HG03108 (cell line): ENCODE results near the gene UROD.
"Not testable (repeated sequence)": the region's sequence is repeated elsewhere in the genome, so short reads cannot be mapped to it uniquely, and the experiment has no call there.

Source experiments
- ATAC-seq: cut with Tn5 transposase; IDR thresholded peaks from one replicate; pipeline ENCODE4 v1.9.1; 2021; ENCODE audit warnings: moderate library complexity; ENCODE audit not compliant: unreplicated experiment

UROD gene

DNA sequence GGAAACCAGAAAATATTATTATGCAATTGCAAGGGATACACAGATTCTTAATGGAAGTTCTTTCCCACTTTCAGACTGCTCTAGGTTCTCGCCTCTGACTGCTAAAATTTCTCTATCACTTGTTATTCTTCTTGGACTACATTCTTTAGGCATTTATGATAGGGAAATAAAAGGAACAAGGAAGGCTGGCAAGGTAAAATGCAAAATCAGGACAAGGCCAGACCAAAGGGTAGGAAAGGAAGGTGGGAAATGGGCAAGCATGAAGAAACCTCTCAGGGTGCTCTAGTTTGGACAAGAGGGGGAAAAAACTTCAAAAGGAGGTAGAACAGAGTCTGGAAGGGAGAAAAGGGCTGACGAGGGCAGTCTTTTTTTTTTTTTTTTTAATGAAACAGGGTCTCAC, 26.2 kb downstream of the UROD start:
- ATAC-seq: no peak

DNA sequence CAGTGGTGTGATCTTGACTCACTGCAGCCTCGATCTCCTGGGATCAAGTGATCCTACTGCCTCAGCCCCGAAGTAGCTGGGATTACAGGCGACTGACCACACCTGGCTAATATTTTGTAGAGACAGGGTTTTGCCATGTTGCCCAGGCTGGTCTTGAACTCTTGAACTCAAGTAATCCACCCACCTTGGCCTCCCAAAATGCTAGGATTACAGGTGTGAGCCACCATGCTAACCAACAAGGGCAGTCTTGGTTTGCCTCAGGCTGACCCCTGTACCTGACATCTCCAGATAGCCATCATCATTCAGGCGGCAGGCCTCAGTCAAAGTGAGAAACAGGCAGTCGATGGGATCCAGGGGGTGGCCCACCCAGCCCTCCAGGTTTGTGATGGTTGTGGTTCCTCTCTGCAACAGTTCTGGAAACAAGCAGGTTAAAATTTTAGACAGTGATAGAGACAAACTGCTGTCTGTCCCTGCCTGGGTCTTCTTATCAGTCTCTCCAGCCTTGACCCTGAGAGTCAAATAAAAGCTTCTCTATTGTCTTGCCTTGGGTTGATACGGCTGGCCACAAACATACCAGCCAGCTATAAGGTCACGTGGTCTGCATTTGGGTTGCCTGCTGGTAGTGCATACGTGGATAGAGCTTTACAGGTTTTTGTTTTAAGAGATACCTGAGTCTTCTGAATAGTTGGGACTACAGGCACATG, 26.8 kb downstream of the UROD start:
- ATAC-seq: no peak

DNA sequence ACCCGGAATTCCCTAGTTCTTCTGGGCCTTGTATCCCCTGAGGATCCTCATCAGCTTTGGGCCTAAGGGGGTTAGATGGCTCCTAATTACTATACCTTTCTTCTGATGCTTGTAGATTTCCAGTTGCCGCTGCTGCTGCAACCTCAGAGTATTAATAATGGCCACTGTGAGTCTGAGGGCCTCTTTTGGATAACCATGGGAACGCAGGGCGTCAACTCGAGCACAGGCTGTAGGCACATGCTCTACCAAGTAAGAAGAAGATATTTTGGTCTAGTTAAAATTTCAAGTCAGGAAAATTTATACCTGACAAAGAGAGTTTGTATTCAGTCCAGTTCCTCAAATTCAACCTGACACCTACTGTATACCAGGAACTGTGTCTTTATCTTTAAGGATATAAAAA, 28.2 kb downstream of the UROD start:
- no peak for ATAC-seq

DNA sequence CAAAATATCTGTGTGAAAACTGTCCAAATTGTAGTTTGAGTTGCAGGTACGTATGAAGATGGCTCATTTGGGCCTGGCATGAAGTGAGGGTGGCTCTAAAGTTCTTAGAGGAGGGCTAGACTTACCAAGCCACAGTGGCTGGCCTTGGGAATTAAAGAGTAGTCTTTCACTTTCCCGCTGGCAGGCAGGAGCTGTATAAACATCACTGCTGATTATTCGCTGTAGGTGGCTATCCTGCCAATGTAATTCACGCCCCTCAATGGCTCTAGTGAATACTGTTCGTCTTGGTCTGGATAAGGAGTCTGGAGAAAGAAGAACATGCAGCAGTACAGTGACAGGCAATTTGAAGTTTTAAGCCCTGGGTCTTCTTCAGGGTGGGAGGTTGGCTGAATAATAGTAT, 31.0 kb downstream of the UROD start:
- ATAC-seq: no peak

DNA sequence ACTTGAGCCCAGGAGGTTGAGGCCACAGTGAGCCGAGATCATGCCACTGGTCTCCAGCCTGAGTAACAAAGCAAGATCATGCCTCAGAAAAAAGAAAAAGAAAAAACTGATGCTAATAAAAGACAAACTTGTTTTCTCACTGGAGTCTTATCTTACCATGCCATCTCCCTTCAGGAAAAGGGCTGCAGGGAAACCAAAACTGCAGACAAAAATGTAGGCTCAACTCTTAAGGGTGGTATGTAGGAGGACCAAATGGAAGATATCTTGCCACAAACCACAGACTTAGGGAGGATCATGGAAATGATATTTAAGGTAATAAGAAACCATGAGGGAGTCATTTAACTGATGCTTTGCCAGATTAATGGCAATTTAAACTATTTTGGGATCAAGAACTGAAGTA, 32.9 kb downstream of the UROD start:
- ATAC-seq: no peak

DNA sequence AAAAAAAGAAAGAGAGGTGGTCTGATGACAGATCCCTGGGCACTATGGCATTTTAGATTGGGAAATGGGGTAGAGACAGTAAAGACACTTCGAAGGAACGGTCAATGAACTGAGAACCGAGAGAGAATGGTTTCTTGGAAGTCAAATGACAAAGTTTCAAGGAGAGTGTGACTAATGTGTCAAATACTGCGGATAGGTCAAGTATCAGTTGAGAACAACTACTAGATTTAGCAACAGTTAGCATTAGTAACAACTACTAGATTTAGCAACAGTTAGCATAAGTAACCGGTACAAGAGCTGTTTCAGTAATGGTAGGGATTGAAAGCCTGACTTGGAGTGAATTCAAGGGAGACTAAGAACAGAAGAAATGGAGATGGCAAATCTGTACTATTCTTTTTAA, 35.0 kb downstream of the UROD start:
- no peak for ATAC-seq

DNA sequence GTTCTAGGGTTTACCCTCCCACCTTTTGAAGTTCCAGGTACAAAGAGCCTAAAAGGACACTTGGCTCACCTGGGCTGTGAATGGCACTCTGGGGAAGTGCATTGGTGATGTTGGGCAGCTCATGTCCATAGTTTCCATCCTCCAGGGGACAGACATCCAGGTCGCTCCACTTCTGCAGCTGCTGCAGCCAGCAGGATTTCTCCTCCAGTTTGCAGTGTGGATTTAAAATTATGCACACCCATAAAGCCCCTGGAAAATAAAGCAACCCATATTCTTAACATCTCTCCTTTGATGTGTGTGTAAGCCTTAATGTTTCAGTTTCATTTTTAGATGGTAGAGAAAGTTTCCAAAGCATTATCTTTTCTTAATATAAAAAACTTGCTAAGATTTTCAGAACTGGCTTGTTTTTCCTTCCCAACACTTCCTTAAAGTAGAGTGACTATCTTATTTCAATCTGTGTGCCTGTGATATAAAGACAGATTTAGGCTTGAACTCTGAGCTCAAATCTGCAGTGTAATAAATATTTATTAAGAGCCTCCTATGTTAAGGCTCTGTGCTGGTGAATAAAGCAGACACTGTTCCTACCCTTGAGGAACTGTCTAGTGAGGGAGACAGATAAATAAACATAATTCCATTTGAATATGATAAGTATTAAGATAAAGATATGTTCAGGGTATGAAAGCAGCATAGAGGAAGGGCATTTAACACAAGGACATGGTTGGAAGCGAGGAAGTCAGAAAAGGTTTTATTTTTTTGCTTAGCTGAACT, 39.1 kb downstream of the UROD start:
- no peak for ATAC-seq

DNA sequence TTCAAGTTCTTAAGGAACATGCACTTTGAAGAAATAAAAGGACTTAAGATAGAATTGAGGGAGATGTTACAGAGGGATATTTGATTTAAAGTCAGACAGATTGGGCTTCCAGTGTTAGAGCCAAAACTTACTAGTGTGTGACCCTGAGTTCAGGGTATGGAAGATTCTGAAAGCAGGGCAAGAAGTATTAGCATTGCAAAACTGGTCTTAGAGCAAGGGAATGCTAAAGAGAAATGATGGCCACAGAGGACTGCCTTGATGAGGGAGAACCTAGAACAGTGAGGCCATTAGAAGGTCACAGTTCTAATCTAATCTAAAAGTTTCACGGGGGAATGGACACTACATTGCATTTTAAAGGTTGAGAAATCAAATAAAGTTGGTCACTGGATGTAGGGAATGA, 45.5 kb downstream of the UROD start:
- ATAC-seq: no peak

DNA sequence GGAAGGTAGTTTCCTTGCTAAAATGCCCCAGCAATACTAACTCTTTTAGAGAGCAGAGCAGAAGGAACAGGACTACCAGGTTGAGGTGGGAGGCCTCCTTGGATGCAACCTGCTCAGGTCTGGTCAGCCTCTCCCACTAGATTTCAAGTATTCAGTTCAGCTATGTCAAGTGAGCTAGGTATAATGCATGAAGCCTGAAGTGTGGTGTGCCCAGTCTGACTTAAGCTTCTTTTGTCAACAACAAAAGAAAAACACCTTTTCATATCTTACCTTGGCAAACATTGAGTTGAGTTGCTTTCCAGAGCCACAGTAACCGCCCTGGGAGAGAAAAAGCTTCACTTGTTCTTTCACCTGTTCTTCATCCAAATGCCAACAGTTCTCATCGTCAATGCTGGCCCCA, 47.8 kb downstream of the UROD start:
- no peak for ATAC-seq

DNA sequence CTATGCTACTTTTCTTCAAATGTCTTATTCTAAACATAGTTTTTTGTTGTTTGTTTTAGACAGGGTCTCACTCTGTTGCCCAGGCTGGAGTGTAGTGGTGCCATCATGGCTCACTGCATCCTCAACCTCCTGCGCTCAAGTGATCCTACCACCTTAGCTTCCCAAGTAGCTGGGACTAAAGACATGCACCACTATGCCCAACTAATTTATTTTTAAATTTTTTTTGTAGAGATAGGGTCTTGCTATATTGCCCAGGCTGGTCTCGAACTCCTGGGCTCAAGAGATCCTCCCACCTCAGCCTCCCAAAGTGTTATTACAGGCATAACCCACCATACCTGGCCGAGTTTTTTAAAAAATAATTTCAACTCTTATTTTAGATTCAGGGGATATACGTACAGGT, 50.4 kb downstream of the UROD start:
- not testable (repeated sequence) for ATAC-seq

DNA sequence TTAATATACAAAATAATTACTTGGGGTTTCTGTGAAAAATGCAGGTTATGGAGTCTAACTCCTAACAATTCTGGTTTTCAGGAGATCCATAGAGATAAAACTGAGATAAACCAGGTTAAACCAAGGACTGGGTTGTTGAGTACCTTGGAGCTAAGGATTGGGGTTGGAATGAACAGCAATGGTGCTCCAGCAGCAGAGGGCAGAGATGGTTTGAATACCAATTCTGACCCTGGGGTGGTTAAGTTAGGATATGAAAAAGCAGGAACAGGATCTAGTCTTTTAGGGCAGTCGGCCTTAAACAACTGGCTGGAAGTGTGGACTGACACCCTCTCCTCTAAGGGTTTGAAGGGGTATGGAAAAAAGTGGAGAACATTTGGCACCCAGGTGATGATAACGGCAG, 53.0 kb downstream of the UROD start:
- no peak for ATAC-seq
